Uterus (tissue), 2 donors: ENCODE results near the gene KCNQ4.

Source experiments
- CTCF ChIP-seq, 4 experiments: fragments of 200-600 bp in 2 of 4; fragments of 450-650 bp in 2 of 4; sonication (generic) in 2 of 4; IDR thresholded peaks; one replicate each; pipeline ENCODE4 v1.5.1; 2016 to 2019; ENCODE audit warnings: antibody characterized with exemption in 4 of 4, mild to moderate bottlenecking in 2 of 4, moderate library complexity in 1 of 4
- POLR2A ChIP-seq, 2 donors: fragments of 450-650 bp; IDR thresholded peaks; one replicate each; pipeline ENCODE4 v1.6.1; 2016; ENCODE audit warnings: antibody characterized with exemption in 2 of 2, mild to moderate bottlenecking in 1 of 2, moderate library complexity in 1 of 2

DNA sequence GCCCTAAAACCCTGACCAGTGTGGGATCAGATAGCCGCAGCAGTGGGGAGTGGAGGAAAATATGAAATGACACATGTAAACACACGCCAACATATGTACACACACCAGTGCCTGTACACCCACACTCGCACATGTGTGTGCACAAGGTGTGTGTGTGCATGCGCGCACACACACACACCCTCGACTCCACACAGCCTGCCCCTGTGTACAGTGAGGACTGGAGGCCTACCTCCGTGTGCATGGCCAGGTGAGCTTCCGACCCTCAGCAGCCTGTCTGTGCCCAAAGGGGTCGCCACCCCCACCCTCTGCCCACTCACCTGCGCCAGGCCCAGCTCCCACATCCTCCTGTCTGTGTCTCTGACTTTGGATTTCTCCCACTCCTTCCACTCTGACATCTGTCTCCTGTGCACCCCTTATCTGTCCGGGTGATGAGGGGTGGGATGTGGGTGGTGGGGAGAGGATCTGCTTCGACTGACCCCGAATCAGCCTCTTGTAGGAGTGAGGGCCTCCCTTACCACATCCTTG lies 46.9 kb downstream of the KCNQ4 start:
- TF ChIP-seq CTCF (IDR thresholded peaks at IDR 0.05) (no peak), POLR2A (IDR thresholded peaks at IDR 0.05) (no peak)
